Progenitor cell of endocrine pancreas (in vitro differentiated cells): ENCODE data around the gene SLC1A7. TPM values are rescaled to one million over a fixed set of nuclear protein-coding genes. Genes with fewer than 3 reads are reported as not detected.
A peak's percentile ranks its signal among the peaks of the same experiment; 100 is the strongest.

Source experiments
- DNase-seq: peaks from one replicate; pipeline ENCODE4 v3.0.0; 2021; ENCODE audit warnings: low spot score; ENCODE audit not compliant: unreplicated experiment
- H3K27ac Mint-ChIP-seq: 2 replicates; pipeline ENCODE4 v1.8.0; 2021; ENCODE audit warnings: mild to moderate bottlenecking, moderate library complexity, mixed read lengths
- H3K27me3 Mint-ChIP-seq: 2 replicates; pipeline ENCODE4 v1.8.0; 2021; ENCODE audit warnings: mixed read lengths
- H3K36me3 Mint-ChIP-seq: 2 replicates; pipeline ENCODE4 v1.8.0; 2022; ENCODE audit warnings: mixed read lengths; ENCODE audit not compliant: insufficient read depth
- H3K4me1 Mint-ChIP-seq: 2 replicates; pipeline ENCODE4 v1.8.0; 2021; ENCODE audit warnings: low read depth, mixed read lengths
- H3K4me3 Mint-ChIP-seq: 2 replicates; pipeline ENCODE4 v1.8.0; 2021; ENCODE audit warnings: low read depth, mild to moderate bottlenecking, moderate library complexity, mixed read lengths
- H3K9me3 Mint-ChIP-seq: 2 replicates; pipeline ENCODE4 v1.8.0; 2021; ENCODE audit warnings: low read depth, mixed read lengths
- total RNA-seq: library from RNA; stranded (reverse); gene quantifications from 2 replicates; pipeline ENCODE4 v1.2.1, GENCODE V29; 2021
- TF ChIP-seq, protein P1 (sequence below): fragments of 200-600 bp; sonication (generic); IDR thresholded peaks from one replicate; pipeline ENCODE4 v1.5.0; 2021; ENCODE audit warnings: antibody characterized with exemption, mild to moderate bottlenecking; ENCODE audit not compliant: unreplicated experiment

Gene SLC1A7
- total RNA-seq, 1 donor from 2014 or later = not detected

DNA sequence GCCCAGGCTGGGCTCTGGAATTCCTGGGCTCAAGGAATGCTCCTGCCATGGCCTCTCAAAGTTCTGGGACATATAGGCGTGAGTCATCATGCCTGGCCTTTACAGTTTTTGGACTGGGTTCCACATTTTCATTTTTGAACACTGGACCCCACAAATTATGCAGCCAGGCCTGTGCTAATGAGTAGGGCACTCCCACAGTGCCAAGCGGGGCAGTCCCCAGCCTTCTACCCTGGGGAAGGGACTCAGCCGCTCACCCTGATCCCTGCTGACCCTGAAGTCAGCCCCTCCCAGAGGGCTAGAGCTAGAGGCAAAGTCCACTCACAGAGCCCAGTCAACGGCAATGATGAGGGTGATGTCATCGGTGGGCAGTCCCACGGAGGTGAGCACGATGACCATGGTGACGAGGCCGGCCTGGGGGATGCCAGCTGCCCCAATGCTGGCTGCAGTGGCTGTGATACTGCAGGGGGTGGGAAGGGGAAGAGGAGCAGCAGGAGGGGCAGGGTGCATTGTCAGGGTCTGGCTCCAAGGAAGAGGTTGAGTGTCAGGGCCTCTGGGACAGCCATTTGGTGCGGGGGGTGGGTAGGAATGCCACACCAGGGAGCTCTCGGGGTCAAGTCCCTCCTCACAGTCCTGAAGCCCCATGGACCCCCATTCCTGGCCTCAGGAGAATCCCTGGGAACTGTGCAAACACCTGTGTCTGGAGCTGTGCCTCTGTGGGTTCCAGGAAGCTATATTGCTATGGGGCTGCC lies 52.8 kb downstream of the SLC1A7 start:
- DNase-seq = no peak
- Mint-ChIP-seq H3K4me3 (no peak overlapping the region), H3K27ac (no peak overlapping the region), H3K27me3 (peaks cover 51% of the 10 kb centered on the region), H3K36me3 (no peaks in the 10 kb centered on the region), H3K9me3 (no peaks in the 10 kb centered on the region), H3K4me1 (peaks cover 3% of the 10 kb centered on the region)
- TF ChIP-seq, protein P1, sequence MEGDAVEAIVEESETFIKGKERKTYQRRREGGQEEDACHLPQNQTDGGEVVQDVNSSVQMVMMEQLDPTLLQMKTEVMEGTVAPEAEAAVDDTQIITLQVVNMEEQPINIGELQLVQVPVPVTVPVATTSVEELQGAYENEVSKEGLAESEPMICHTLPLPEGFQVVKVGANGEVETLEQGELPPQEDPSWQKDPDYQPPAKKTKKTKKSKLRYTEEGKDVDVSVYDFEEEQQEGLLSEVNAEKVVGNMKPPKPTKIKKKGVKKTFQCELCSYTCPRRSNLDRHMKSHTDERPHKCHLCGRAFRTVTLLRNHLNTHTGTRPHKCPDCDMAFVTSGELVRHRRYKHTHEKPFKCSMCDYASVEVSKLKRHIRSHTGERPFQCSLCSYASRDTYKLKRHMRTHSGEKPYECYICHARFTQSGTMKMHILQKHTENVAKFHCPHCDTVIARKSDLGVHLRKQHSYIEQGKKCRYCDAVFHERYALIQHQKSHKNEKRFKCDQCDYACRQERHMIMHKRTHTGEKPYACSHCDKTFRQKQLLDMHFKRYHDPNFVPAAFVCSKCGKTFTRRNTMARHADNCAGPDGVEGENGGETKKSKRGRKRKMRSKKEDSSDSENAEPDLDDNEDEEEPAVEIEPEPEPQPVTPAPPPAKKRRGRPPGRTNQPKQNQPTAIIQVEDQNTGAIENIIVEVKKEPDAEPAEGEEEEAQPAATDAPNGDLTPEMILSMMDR = no peak

DNA sequence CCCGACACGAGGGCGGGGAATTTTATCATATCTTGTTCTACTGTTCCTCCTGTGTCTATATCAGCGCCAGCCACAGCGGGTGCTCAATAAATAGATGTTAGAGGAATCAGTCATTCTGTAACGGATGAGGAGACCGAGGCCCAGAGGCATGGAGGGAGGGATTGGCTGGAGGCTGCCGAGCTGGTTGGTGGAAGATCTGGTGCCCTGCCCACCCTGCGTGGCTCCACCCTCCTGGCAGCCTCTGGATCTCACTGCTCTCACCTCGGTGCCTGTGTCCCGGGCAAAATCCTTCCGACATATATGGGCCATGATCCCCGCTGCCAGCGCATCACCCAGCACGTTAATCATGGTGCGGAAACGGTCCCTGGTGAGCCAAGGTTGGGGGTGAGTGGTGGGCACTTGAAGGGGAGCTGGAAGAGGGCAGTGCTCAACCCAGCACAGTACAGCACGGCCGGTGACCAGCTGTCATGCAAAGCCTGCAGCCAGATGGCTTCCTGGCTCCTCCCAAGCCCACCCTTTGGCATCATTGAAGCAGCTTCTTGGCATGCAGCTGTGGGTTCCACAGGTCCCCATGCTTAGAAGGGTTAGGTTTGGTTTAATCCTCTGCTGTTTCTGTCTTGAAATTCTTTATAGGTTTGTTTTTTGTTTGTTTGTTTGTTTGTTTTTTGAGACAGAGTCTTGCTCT lies 53.7 kb downstream of the SLC1A7 start:
- H3K27ac Mint-ChIP-seq = no peak overlapping the region
- H3K27me3 Mint-ChIP-seq = peaks cover 53% of the 10 kb centered on the region
- H3K36me3 Mint-ChIP-seq = no peaks in the 10 kb centered on the region
- no peak overlapping the region for H3K4me3 Mint-ChIP-seq
- peaks cover 3% of the 10 kb centered on the region for H3K4me1 Mint-ChIP-seq
- no peaks in the 10 kb centered on the region for H3K9me3 Mint-ChIP-seq
- TF ChIP-seq, protein P1 = no peak
- no peak for DNase-seq

DNA sequence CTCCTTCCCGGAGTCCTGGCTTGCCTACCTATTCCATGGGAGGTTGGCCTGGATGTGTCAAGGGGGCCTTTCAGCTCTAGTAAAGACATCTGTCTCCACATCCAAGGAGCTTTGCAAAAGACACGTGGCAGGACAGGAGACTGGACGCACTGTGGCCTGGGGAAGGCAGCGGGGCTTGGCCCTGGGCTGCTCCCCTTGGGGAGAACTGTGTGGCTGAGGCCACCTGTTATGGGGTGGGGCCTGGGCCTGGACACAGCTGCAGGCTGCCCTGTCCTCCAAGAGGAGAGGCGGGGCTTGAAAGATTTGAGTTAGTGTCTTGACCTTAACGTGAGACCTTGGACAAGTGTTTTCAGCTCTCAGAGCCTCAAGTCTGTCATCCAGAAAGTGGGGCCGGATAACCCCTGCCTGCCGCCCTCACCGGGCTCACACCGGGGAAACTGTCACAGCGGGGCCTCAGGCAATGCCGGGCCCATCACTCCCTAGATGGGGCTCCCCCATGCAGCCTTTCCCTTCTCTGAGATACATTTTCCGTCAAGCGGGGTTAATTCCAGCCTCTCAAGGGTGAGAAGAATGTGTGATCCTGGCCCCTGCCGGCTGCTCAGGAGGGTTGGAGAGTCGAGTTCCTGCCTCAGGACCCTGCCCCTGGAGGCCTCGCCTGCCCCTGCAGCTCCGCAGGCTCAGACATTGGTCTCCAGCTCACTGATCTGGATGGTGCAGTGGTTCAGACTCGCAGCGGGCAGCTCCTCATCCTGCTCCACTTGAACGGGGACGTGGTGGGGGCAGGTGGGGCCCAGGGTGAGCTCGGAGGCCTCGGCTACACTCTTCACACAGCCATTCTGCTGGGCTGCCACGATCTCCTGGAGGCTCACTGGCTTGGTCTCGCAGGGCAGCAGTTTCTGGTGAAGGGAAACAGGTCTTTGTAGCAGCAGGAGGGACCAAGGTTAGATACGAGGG lies 54.8 kb downstream of the SLC1A7 start:
- DNase-seq = no peak
- Mint-ChIP-seq H3K9me3 (no peaks in the 10 kb centered on the region), H3K4me1 (peaks cover 3% of the 10 kb centered on the region), H3K4me3 (no peak overlapping the region), H3K27me3 (peaks cover 58% of the 10 kb centered on the region), H3K36me3 (no peaks in the 10 kb centered on the region), H3K27ac (no peak overlapping the region)
- TF ChIP-seq, protein P1 = peak; percentile 45

- H3K9me3 Mint-ChIP-seq = no peaks in the 10 kb centered on the region
Observed at GRCh38 chr1:53086491-53087070, 55.9 kb downstream of the SLC1A7 start.

More at GRCh38 chr1:53086491-53087070, 55.9 kb downstream of the SLC1A7 start:
- DNase-seq = no peak
- Mint-ChIP-seq H3K4me1 (peaks cover 3% of the 10 kb centered on the region), H3K36me3 (no peaks in the 10 kb centered on the region), H3K27ac (peak overlapping the region; percentile 64), H3K4me3 (no peak overlapping the region), H3K27me3 (peaks cover 64% of the 10 kb centered on the region)
- TF ChIP-seq, protein P1 = no peak
